ENCODE measurements around the gene BBX. TPM values are rescaled to one million over a fixed set of nuclear protein-coding genes. Genes with fewer than 3 reads are reported as not detected.
A peak's percentile ranks its signal among the peaks of the same experiment; 100 is the strongest.

The BBX gene
- total and polyA plus RNA-seq, 2 of the 13 experiments (the other 11 are each of a cell fraction or from before 2014, with no cell fraction given), result 13.7 to 23.2 TPM

GRCh38 chr3:107524841-107525643 is 2.3 kb downstream of the BBX start (continued):
- TF ChIP-seq FOXP4 (CRISPR knock-in tag; IDR thresholded peaks at IDR 0.05) (no peak), DMAP1 (CRISPR knock-in tag; IDR thresholded peaks at IDR 0.05) (no peak; the same call in 1 of the 2 replicates), ZNF142 (CRISPR knock-in tag; IDR thresholded peaks at IDR 0.05) (no peak), JUNB (CRISPR knock-in tag; IDR thresholded peaks at IDR 0.05; ENCODE audit: borderline replicate concordance) (no peak), MAX (IDR thresholded peaks at IDR 0.05) (no peak; the same call in 1 of the 2 replicates), E2F1 (CRISPR knock-in tag; IDR thresholded peaks at IDR 0.05) (no peak), ZNF253 (CRISPR knock-in tag; IDR thresholded peaks at IDR 0.05; ENCODE audit: borderline replicate concordance) (no peak), HNRNPK (IDR thresholded peaks at IDR 0.05; ENCODE audit: low read depth, low read length, poor library complexity, severe bottlenecking) (peak; percentile 71), FIP1L1 (IDR thresholded peaks at IDR 0.05; ENCODE audit: borderline replicate concordance, insufficient read depth, low read depth, low read length) (no peak), ZNF17 (CRISPR knock-in tag; IDR thresholded peaks at IDR 0.05) (no peak), HOXA7 (CRISPR knock-in tag; IDR thresholded peaks at IDR 0.05) (no peak), ZNF556 (CRISPR knock-in tag; IDR thresholded peaks at IDR 0.05; ENCODE audit: borderline replicate concordance) (0 out of 2 replicates have a peak, but pooled peaks have one; percentile 35), ZNF207 (IDR thresholded peaks at IDR 0.05; ENCODE audit: borderline replicate concordance) (no peak), GPN1 (CRISPR knock-in tag; IDR thresholded peaks at IDR 0.05; ENCODE audit: borderline replicate concordance) (no peak), HNF4G (IDR thresholded peaks at IDR 0.05; ENCODE audit: borderline replicate concordance, low read depth, low read length) (no peak), HNF4G (CRISPR knock-in tag; IDR thresholded peaks at IDR 0.05; ENCODE audit: borderline replicate concordance, low read depth) (no peak), ZNF784 (CRISPR knock-in tag; IDR thresholded peaks at IDR 0.05; ENCODE audit: borderline replicate concordance) (no peak)
